HG03565 (cell line): ENCODE measurements around the gene PTK6.

ENCODE experiments used
- ATAC-seq: cut with Tn5 transposase; IDR thresholded peaks from one replicate; pipeline ENCODE4 v1.9.1; 2021; ENCODE audit warnings: mild to moderate bottlenecking, moderate library complexity; ENCODE audit not compliant: unreplicated experiment

PTK6 gene

GRCh38 chr20:63497138-63497945 is 39.8 kb downstream of the PTK6 start:
- ATAC-seq = no peak

- no peak for ATAC-seq
Observed at GRCh38 chr20:63496596-63497120, 40.5 kb downstream of the PTK6 start.

GRCh38 chr20:63495741-63496595 is 41.2 kb downstream of the PTK6 start:
- ATAC-seq = no peak

- ATAC-seq = no peak
Observed at GRCh38 chr20:63495167-63495720, 41.9 kb downstream of the PTK6 start.

- no peak for ATAC-seq
Observed at GRCh38 chr20:63494420-63495166, 42.6 kb downstream of the PTK6 start.

- no peak for ATAC-seq
Observed at GRCh38 chr20:63494084-63494419, 43.1 kb downstream of the PTK6 start.

GRCh38 chr20:63493563-63494020 is 43.6 kb downstream of the PTK6 start:
- ATAC-seq = no peak

- no peak for ATAC-seq
Observed at GRCh38 chr20:63492982-63493381, 44.2 kb downstream of the PTK6 start.

- no peak for ATAC-seq
Observed at GRCh38 chr20:63492518-63492917, 44.7 kb downstream of the PTK6 start.

GRCh38 chr20:63491635-63492230 is 45.4 kb downstream of the PTK6 start:
- no peak for ATAC-seq

GRCh38 chr20:63491078-63491477 is 46.1 kb downstream of the PTK6 start:
- no peak for ATAC-seq

- ATAC-seq = no peak
Observed at GRCh38 chr20:63490416-63490815, 46.8 kb downstream of the PTK6 start.

GRCh38 chr20:63488315-63489251 is 48.6 kb downstream of the PTK6 start:
- no peak for ATAC-seq

- no peak for ATAC-seq
Observed at GRCh38 chr20:63487781-63488241, 49.4 kb downstream of the PTK6 start.

- ATAC-seq = no peak
Observed at GRCh38 chr20:63487116-63487764, 49.9 kb downstream of the PTK6 start.

- no peak for ATAC-seq
Observed at GRCh38 chr20:63486300-63486855, 50.8 kb downstream of the PTK6 start.

- ATAC-seq = no peak
Observed at GRCh38 chr20:63484651-63485403, 52.3 kb downstream of the PTK6 start.

GRCh38 chr20:63484236-63484635 is 52.9 kb downstream of the PTK6 start:
- ATAC-seq = no peak
